GM12874 (cell line): ENCODE measurements around the gene SGCD.

Experiments used
- TF ChIP-seq, protein P1 (sequence below): IDR thresholded peaks from 2 replicates; pipeline ENCODE4 v1.5.1; 2011; ENCODE audit warnings: low read depth, mild to moderate bottlenecking, control low read depth, low read length, moderate library complexity; ENCODE audit not compliant: insufficient read depth

Gene SGCD

DNA sequence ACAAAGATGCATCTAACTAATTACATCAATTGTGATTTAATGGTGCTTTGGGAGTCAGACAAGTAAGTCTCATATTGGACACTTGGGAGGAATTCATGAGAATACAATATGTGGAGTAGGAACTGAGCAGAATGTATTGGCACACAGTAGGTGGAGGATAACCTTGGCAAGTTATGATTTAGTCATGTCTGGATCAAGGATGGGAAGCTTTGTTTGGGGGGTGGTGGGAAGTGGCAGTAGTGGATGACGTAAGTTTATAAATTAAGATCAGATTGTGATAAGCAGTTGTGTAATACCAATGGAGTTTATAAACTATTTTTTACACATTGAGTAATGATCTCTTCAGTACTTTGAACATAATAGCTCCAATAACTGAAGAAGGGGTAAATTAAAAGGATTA lies 67.0 kb downstream of the SGCD start:
- TF ChIP-seq, protein P1, sequence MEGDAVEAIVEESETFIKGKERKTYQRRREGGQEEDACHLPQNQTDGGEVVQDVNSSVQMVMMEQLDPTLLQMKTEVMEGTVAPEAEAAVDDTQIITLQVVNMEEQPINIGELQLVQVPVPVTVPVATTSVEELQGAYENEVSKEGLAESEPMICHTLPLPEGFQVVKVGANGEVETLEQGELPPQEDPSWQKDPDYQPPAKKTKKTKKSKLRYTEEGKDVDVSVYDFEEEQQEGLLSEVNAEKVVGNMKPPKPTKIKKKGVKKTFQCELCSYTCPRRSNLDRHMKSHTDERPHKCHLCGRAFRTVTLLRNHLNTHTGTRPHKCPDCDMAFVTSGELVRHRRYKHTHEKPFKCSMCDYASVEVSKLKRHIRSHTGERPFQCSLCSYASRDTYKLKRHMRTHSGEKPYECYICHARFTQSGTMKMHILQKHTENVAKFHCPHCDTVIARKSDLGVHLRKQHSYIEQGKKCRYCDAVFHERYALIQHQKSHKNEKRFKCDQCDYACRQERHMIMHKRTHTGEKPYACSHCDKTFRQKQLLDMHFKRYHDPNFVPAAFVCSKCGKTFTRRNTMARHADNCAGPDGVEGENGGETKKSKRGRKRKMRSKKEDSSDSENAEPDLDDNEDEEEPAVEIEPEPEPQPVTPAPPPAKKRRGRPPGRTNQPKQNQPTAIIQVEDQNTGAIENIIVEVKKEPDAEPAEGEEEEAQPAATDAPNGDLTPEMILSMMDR: no peak

GRCh38 chr5:156394642-156395305 lies 67.8 kb downstream of the SGCD start:
- TF ChIP-seq, protein P1: no peak

GRCh38 chr5:156395306-156395675 lies 68.3 kb downstream of the SGCD start:
- TF ChIP-seq, protein P1: no peak

- TF ChIP-seq, protein P1: no peak
Measured at GRCh38 chr5:156396063-156396829, 69.3 kb downstream of the SGCD start.

DNA sequence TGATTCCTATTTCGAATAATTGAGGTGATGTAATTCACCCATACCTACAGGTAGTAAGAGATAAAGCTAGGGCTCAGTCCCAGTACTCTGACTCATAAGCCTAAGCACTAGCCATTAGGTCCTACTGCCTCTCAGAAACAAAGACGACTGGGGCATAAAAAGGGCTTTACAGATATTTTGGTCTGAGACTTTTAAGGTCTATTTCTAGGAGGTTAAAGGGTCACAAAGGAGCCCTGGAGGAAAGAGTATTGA lies 69.8 kb downstream of the SGCD start:
- TF ChIP-seq, protein P1: no peak

- TF ChIP-seq, protein P1: no peak
Measured at GRCh38 chr5:156399323-156399722, 72.4 kb downstream of the SGCD start.

GRCh38 chr5:156400231-156400986 lies 73.4 kb downstream of the SGCD start:
- TF ChIP-seq, protein P1: no peak
